NK-92 (cell line): ENCODE data around the gene FYB2.

Source experiments
- DNase-seq: peaks from one replicate; lab custom pipeline; 2025; ENCODE audit not compliant: unreplicated experiment; lab: John Stamatoyannopoulos, UW

FYB2 gene

GRCh38 chr1:56835657-56836056, 16.5 kb upstream of the FYB2 start:
- DNase-seq = no peak

- no peak for DNase-seq
Measured at GRCh38 chr1:56834137-56834900, 15.1 kb upstream of the FYB2 start.

GRCh38 chr1:56833088-56833487, 13.9 kb upstream of the FYB2 start:
- DNase-seq = no peak

- no peak for DNase-seq
Measured at GRCh38 chr1:56831871-56832693, 12.9 kb upstream of the FYB2 start.

GRCh38 chr1:56830052-56830451, 10.8 kb upstream of the FYB2 start:
- DNase-seq = no peak

- no peak for DNase-seq
Measured at GRCh38 chr1:56827711-56828110, 8.5 kb upstream of the FYB2 start.

GRCh38 chr1:56825436-56825835, 6.2 kb upstream of the FYB2 start:
- DNase-seq = no peak

- no peak for DNase-seq
Measured at GRCh38 chr1:56824938-56825337, 5.7 kb upstream of the FYB2 start.

GRCh38 chr1:56824271-56824670, 5.1 kb upstream of the FYB2 start:
- DNase-seq = no peak

GRCh38 chr1:56821462-56821797, 2.2 kb upstream of the FYB2 start:
- no peak for DNase-seq

GRCh38 chr1:56820755-56821461, 1.7 kb upstream of the FYB2 start:
- no peak for DNase-seq

GRCh38 chr1:56817716-56818463, 1.3 kb downstream of the FYB2 start:
- no peak for DNase-seq

- no peak for DNase-seq
Measured at GRCh38 chr1:56816909-56817308, 2.3 kb downstream of the FYB2 start.

- no peak for DNase-seq
Measured at GRCh38 chr1:56816264-56816663, 2.9 kb downstream of the FYB2 start.

- no peak for DNase-seq
Measured at GRCh38 chr1:56814205-56814604, 5.0 kb downstream of the FYB2 start.

- no peak for DNase-seq
Measured at GRCh38 chr1:56811331-56811730, 7.9 kb downstream of the FYB2 start.

GRCh38 chr1:56808410-56808809, 10.8 kb downstream of the FYB2 start:
- no peak for DNase-seq

GRCh38 chr1:56806804-56807203, 12.4 kb downstream of the FYB2 start:
- no peak for DNase-seq

- no peak for DNase-seq
Measured at GRCh38 chr1:56803561-56804156, 15.5 kb downstream of the FYB2 start.

- DNase-seq = no peak
Measured at GRCh38 chr1:56799605-56800400, 19.4 kb downstream of the FYB2 start.
